K562 (cell line): ENCODE results near the gene DTL.

Source experiments
- POLR3G ChIP-seq: IDR thresholded peaks from 2 replicates; pipeline ENCODE4 v1.6.1; 2011; ENCODE audit not compliant: insufficient read length, insufficient replicate concordance; ENCODE audit errors: extremely low read depth
- PRDM10 ChIP-seq: fragments of 450-650 bp; IDR thresholded peaks from 2 replicates; pipeline ENCODE4 v1.6.1; 2018; ENCODE audit not compliant: partially characterized antibody

- TF ChIP-seq POLR3G (no peak), PRDM10 (no peak)
Measured at GRCh38 chr1:212107481-212107880, 71.9 kb downstream of the DTL start.
